CD4-positive, alpha-beta T cell treated with Interferon gamma for 1 hour (primary cell): Measurements from ENCODE around the gene ZSWIM8.
"Not testable (repeated sequence)": the region's sequence is repeated elsewhere in the genome, so short reads cannot be mapped to it uniquely, and the experiment has no call there.

Experiments
- DNase-seq: peaks from one replicate; pipeline ENCODE4 v3.0.0-alpha.2; 2020

ZSWIM8 gene, protein sequence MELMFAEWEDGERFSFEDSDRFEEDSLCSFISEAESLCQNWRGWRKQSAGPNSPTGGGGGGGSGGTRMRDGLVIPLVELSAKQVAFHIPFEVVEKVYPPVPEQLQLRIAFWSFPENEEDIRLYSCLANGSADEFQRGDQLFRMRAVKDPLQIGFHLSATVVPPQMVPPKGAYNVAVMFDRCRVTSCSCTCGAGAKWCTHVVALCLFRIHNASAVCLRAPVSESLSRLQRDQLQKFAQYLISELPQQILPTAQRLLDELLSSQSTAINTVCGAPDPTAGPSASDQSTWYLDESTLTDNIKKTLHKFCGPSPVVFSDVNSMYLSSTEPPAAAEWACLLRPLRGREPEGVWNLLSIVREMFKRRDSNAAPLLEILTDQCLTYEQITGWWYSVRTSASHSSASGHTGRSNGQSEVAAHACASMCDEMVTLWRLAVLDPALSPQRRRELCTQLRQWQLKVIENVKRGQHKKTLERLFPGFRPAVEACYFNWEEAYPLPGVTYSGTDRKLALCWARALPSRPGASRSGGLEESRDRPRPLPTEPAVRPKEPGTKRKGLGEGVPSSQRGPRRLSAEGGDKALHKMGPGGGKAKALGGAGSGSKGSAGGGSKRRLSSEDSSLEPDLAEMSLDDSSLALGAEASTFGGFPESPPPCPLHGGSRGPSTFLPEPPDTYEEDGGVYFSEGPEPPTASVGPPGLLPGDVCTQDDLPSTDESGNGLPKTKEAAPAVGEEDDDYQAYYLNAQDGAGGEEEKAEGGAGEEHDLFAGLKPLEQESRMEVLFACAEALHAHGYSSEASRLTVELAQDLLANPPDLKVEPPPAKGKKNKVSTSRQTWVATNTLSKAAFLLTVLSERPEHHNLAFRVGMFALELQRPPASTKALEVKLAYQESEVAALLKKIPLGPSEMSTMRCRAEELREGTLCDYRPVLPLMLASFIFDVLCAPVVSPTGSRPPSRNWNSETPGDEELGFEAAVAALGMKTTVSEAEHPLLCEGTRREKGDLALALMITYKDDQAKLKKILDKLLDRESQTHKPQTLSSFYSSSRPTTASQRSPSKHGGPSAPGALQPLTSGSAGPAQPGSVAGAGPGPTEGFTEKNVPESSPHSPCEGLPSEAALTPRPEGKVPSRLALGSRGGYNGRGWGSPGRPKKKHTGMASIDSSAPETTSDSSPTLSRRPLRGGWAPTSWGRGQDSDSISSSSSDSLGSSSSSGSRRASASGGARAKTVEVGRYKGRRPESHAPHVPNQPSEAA (N-terminal part only)

DNA sequence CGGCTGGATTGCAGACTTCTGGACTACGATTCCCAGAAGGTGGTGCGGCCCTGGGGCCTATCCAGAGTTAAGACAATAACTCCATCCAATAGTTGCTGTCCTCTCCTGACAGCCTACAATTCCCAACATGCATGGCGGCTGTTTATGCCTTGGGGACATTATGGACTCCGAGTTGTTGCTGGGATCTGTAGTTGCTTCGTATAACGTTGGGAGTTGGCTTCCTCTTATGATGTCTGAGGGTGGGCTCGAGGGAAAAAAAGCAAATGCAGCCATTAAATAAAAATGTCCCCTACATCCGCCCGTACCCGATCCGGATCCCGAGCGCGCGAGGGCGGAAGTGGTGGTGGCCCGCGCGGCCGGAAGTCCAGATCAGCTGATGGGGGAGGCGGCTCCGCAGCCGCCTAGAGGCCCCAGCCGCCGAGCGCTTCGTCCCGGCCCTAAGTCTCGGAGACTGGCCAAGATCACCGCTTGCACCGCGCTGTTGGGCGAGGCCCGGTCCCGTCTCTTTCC lies at the start of gene ZSWIM8:
TSS of gene ZSWIM8 (plus strand) at position 396 of the 510 bp plus-strand sequence. CDS start 273 bp downstream, outside the sequence.
- peak; percentile 87 for DNase-seq

DNA sequence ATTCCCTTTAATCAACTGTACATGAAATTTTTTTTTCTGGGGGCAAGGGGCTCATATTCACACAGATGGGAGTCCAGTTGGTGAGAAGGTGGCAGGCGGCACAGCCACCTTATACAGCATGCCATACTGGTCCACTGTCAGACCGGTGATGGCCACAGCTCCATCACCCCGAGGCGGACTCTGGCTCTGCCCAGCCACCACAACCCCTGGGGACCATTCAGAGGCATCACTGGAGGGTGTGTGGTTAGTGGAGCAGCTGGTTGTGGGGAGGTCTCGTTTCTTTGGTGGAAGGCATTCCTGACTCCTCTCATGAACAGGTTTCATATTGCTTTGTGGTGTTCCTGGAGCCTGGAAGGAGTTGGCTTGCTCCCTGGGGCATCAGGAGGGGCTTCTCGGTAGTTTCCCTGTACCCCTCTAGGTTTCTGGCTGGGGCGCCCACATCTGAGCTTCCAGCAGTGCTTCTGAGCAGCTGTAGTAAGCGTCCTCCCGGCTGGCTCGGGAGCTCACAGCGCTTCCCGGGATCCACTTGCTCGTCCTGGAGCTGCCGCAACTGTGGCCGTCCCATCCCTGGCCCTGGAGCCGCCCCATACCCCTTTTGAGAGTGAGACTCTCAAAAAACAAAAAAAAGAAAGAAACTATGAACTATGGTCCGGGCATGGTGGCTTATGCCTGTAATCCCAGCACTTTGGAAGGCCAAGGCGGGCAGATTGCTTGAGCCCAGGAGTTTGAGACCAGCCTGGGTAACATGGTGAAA lies 44.7 kb upstream of the ZSWIM8 start:
- DNase-seq: not testable (repeated sequence)

DNA sequence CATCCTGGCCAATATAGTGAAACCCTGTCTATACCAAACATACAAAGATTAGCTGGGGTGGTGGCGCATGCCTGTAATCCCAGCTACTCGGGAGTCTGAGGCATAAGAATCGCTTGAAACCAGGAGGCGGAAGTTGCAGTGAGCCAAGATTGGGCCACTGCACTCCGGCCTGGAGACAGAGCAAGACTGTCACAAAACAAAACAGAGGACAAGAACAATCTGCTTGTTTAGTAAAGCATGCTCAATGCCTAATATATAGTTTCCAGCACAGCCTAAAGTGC lies 43.0 kb upstream of the ZSWIM8 start:
- no peak for DNase-seq

DNA sequence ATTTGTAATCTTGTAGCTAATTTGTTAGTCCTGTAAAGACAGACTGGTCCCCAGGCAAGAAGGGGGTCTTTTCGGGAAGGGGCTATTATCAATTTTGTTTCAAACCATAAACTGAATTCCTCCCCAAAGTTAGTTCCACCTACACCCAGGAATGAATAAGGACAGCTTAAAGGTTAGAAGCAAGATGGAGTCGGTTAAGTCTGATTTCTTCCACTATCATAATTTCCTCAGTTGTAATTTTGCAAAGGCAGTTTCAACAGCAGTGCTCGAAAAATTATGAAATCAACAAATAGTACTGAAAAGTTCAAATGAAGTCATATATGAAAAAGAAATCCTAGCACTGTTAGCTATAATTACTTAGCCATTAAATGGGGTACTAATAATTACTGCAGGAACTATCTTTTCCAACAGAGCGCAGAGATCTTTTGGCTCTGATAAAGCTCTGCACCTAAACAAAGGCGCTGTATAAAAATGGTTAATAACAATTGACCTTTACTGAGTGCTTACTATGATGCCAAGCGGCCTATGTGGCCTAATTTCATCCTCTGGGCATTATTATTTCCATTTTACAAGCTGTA lies 42.0 kb upstream of the ZSWIM8 start:
- DNase-seq: no peak

DNA sequence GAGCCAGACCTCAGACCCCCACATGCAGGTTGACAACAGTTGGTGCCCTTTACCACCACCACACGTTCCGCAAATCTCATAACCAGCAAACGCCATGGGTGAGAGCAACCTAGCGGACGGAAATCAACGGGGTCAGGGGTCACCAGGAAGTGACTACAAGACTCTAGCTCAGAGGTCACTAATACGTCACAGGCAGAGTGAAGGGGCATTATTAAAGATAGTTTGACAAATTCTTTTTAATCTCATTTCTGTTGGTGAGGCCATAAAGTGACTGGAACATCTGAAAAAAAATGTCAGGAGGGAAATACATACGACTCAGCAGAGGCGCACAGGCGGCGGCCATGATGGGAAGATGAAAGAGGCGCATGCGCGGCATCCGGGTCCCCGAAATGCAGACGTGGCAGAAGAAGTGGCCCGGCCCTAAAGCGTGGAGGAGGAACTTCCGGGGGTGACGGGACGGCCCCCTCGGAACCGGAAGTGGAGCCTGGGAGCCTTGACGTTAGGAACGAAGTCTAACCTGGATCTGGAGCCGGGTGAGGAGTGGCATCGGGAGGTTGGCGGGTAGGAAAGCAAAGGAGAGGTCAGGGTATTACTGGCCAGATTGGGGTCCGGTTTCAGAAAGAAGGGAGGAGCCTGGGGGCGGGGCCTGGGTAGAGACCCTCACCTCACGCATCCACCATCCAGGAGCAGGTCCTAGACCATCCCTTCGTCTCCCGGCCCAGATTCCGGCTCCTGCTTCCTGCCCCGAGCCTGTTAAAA lies 41.3 kb upstream of the ZSWIM8 start, which contains the start of gene SEC24C:
TSS of gene SEC24C (plus strand) at position 468 of the 759 bp plus-strand sequence. CDS start 2,461 bp downstream, outside the sequence.
- DNase-seq: peak; percentile 95

DNA sequence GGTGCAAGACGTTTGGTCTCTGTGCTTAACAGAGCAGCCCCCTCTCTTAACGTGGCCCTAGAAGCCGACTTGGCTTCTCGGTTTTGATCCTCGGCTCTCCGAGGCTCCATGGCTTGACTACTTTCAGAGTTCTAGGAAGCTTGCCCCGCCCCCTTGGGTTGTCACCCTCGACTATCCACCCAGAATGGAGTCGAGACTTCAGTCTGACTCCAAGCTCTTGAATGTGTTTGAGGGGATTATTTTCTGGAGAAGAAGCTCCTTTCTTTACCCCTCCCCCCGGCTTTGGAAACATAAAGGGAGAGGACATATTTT lies 40.8 kb upstream of the ZSWIM8 start:
- DNase-seq: peak; percentile 41

DNA sequence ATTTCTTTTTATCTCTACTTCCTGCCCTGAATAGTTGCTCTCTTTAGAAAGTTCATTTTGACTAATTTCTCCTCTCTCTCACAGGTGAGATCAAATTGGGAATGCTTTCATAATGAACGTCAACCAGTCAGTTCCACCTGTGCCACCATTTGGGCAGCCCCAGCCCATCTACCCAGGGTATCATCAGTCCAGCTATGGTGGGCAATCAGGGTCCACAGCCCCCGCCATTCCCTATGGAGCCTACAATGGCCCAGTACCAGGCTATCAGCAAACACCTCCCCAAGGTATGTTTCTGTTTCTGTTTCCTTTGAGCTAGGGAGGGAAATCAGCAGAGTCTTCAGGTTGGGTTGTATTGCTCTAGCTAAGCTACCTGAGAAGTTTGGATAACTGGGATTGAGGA lies 38.7 kb upstream of the ZSWIM8 start:
- DNase-seq: no peak

DNA sequence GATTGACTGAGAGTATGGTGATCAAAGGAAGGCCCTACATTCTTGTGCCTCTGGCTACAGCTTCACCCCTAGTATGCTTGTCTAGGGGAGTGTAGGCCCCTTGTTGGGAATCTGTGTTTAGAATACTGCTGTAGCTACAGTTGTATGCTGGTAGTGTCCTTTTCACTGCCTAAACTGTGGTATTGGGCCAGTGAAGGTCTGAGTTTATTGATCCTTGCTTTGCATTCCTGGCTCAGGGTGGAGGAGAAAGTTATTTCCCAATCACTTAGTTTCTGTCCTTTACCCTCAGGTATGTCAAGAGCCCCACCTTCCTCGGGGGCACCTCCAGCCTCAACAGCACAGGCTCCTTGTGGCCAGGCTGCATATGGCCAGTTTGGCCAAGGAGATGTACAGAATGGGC lies 34.6 kb upstream of the ZSWIM8 start:
- no peak for DNase-seq

DNA sequence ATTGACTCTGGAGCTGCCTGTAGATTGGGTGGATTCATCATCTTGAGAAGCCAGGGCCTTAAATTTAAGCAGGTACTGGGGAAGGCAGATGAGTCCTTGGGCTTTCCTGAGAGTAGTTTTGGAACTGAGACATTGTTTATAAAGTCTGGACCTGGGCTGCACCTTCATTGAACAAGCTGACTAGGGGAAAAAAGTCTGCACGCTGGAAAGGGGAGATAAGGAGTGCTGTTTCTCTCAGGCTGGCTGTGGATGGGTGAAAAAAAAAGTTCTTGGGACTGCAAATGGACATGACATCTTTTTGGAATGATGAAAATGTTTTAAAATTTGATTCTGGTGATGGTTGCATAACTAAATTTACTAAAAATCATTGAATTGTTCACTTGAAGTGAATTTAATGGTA lies 29.2 kb upstream of the ZSWIM8 start:
- no peak for DNase-seq

DNA sequence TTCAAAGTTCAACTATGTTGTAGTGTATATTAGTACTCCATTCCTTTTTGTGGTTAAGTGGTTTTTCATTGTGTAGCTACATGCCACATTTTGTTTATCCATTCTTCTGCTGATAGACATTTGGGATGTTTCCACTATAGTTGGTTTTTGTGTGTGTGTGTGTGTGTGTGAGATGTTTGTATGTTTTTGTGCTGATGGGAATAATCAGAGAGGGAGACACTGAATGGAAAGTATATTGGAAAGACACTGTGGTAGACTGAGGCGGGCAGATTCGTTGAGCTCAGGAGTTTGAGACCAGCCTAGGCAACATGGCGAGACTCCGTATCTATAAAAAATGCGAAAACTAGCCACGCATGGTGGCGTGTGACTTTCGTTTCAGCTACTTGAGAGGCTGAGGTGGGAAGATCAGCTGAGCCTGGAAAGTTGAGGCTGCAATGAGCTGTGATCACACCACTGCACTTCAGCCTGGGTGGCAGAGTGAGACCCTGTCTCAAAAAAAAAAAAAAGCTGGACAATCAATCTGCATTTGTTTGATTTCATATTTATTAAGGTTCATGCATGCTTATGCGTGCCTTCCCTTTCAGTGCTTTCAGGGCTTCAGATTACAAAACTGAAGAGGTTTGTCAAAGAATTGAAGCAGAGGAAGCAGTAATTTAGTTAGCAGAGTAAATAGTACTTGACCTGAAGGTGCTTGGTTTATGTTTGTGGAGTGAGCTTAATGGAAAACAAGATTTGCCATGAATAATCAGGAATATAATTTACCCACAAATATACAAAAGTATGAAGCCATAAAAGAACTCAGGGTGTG lies 26.5 kb upstream of the ZSWIM8 start:
- peak; percentile 7 for DNase-seq

DNA sequence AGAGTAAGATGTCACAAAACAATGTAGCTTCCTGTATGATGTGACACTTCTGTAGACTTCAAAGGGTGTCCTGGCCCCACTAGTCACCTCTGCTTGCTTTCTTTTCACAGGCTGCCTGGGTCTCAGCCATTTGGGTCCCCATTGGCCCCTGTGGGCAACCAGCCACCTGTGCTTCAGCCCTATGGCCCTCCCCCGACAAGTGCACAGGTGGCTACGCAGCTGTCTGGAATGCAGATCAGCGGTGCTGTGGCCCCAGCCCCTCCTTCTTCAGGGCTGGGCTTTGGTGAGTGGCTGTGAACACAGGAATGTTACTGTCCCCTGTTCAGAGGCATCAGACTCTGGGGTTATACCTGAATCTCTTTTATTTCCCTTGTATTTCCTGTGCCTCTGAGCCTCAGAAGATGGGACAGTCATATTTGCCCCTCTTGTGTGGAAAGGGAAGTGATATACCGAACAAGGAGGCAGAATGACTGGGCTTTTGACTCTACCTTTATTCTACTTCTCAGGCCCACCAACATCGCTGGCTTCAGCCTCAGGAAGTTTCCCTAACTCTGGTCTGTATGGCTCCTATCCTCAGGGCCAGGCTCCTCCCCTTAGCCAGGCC lies 25.8 kb upstream of the ZSWIM8 start:
- DNase-seq: peak; percentile 78

DNA sequence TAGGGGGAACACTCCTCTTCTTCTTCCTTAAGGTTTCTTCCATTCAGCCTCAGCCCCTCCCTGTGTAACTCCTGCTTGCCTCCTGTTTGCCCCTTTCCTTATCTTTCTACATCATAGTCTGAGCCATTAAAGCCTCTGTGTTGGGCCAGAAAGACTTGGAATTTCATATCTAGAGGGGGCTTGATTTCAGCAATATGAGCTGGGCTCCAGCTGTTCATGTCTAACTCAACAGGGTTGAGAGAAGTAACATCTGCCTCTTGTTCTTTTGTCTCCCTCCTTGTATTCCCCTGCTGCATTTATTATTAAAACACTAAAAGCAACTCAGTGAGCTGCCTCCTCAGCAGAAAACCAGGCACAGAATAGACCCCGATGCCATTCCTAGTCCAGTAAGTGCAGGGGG lies 23.6 kb upstream of the ZSWIM8 start:
- no peak for DNase-seq

DNA sequence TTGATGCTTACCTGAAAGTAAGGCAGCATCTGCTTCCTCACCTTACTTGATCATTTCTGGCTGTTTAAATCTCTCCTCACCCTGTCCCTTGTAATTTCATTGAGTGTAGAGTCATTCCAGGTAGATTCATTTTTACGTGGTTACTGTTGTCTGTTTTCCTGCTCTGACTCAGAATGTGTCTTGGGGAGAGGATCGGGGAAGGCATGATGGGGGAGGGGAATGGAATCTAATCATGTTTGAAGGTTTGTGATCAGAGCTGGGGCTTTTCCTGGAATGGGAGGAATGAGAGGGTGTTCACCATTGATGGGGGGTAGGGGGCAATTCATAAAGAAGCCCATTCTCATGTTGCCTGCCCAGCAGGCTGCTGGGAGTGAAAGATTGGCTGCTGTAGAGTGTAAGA lies 22.5 kb upstream of the ZSWIM8 start:
- no peak for DNase-seq

DNA sequence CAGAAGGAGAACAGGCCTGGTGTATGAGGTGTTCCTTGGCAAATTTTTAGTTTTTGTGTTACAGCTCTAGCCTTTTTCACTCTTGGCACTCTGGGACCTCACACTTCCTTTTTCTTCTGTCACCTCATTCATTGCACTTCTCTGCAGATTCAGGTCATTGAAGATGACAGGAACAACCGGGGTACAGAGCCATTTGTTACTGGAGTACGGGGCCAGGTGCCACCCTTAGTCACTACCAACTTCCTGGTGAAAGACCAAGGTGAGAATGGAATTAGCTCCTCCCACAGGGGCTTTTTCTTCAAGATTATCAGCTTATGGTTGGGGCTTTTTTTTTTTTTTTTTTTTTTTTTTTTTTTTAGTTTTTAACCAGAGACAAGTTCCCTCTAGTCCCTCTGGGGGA lies 22.1 kb upstream of the ZSWIM8 start:
- DNase-seq: peak; percentile 30

DNA sequence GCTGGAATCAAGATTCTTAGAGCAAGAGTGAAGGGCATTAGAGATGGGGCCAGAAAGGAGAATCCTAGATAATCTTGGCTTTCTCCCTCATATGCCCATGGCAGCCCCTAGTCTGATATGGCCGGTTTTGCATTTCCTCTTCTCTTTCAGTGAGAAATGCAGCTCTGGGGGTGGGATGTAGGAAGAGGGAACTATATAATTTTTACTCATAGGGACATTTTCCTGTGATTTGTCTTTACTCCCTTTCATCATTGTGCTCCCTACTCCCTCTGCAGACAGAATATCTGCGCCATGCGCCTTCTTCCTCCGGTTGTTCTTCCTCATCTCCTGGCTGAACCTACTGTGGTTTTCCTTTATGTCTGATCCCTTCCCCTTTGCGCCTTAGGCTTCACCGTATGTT lies 20.3 kb upstream of the ZSWIM8 start:
- no peak for DNase-seq

DNA sequence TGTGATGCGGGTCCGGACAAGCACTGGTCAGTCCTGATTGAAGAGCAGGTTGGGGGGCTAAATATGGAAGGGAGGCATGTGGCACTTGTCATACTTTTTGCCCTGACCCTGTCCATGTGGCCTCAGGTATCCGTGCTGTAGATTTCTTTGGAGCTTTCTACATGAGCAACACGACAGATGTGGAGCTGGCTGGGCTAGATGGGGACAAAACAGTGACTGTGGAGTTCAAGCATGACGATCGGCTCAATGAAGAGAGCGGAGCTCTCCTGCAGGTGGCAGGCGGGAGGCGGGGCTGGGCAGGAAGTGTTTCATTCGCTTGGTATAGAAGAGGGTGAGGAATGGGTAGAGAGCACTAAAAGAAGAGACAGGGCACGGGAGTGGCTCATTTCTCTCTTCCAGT lies 16.5 kb upstream of the ZSWIM8 start:
- peak; percentile 58 for DNase-seq

DNA sequence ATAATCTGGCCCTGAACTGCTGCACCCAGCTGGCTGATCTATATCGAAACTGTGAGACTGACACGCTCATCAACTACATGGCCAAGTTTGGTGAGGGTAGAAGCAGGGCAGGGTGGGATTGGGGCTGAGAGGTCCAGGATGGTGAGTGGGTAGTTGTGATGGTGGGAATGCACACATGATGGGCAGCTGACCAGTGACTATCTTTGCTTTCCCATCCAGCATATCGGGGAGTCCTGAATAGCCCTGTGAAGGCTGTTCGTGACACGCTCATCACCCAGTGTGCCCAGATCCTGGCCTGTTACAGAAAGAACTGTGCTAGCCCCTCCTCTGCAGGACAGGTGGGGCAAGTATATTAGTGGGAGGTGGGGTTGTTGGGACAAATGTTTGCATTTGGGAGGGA lies 16.0 kb upstream of the ZSWIM8 start:
- no peak for DNase-seq

DNA sequence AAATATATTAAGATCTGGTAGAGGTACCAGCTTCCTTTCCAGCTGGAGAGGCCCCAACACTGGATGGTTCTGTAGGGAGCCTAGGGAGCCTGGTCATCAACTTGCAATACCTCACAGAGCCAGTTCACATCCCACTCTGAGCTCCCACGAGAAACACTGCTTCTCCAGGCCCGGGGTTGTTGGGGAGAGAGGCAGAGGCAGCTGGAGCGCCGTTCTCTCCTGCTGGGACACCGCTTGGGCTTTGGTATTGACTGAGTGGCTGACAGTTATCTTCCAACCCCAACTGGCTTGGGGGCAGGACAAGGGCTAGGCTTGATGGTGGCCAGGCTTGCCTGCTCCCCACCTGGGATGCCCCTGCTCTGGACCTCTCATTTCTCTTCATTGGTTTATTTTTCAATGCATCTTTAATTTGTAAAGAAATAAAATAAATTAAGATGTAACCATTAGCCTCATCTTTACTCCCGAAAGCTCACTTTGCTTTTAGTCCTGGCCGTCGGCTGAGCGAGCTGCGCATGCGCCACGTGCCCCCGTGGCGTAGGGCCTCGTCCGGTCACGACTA lies 13.6 kb upstream of the ZSWIM8 start:
- peak; percentile 81 for DNase-seq

DNA sequence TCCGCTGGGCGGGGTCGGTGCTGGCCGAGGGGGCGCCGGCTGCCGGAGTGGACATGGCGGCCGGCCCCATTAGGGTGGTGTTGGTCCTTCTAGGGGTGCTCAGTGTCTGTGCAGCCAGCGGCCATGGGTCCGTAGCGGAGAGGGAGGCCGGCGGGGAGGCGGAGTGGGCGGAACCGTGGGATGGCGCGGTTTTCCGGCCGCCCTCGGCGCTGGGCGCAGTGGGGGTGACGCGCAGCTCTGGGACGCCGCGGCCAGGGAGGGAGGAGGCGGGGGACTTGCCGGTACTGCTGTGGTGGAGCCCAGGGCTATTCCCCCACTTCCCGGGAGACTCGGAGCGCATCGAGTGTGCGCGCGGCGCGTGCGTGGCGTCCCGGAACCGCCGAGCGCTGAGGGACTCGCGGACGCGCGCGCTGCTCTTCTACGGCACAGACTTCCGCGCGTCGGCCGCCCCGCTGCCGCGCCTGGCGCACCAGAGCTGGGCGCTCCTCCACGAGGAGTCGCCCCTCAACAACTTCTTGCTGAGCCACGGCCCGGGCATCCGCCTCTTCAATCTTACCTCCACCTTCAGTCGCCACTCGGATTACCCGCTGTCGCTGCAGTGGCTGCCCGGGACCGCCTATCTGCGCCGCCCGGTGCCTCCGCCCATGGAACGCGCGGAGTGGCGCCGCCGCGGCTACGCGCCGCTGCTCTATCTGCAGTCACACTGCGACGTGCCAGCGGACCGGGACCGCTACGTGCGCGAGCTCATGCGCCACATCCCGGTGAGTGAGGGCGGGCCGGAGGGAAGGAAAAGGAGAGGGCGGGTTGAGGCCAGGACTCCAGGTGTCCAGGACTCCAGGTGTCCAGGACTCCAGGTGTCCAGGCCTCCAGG lies 12.9 kb upstream of the ZSWIM8 start:
- DNase-seq: peak; percentile 86
